ENCODE measurements around the gene PRDM16.

The PRDM16 gene

DNA sequence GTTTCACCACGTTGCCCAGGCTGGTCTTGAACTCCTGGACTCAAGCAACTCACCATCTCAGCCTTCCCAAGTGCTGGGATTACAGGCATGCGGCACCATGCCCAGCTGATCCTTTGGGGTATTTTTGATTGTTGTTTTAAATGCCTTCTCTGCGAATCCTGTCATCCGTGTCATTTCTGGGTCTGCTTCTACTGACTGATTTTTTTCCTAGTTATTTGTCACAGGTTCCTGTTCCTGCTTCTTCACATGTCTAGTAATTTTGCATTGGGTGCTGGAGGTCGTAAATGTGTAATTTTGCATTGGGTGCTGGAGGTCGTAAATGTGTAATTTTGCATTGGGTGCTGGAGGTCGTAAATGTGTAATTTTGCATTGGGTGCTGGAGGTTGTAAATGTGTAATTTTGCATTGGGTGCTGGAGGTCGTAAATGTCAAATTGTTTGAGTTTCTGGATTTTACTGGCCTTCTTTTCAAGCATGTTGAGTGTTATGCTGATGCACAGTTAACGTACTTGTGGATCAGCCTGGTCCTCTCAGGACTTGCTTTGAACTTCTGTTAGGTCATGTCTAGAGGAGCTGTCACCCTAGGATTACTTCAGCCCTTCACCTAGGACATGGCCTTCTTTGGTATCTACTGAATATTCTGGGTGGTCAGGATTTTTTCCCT, 381.3 kb downstream of the PRDM16 start:
- no peak for DNase-seq

DNA sequence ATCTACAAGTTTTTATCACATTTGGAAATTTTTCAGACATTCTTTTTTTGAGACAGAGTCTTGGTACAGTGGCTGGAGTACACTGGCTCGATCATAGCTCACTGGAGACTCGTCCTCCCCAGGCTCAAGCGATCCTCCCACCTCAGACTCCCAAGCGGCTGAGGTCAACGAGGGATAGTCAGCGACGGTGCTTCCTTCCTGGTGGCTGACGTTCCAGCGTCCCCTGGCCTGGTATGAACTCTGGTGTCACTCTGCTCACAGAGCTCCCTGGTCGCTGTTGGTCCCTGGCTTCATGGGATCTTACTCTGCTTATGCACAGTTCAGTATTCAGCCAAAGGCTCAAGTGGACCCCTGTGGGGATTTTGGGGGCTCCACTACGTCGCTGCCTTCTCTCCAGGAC, 382.0 kb downstream of the PRDM16 start:
- no peak for DNase-seq

DNA sequence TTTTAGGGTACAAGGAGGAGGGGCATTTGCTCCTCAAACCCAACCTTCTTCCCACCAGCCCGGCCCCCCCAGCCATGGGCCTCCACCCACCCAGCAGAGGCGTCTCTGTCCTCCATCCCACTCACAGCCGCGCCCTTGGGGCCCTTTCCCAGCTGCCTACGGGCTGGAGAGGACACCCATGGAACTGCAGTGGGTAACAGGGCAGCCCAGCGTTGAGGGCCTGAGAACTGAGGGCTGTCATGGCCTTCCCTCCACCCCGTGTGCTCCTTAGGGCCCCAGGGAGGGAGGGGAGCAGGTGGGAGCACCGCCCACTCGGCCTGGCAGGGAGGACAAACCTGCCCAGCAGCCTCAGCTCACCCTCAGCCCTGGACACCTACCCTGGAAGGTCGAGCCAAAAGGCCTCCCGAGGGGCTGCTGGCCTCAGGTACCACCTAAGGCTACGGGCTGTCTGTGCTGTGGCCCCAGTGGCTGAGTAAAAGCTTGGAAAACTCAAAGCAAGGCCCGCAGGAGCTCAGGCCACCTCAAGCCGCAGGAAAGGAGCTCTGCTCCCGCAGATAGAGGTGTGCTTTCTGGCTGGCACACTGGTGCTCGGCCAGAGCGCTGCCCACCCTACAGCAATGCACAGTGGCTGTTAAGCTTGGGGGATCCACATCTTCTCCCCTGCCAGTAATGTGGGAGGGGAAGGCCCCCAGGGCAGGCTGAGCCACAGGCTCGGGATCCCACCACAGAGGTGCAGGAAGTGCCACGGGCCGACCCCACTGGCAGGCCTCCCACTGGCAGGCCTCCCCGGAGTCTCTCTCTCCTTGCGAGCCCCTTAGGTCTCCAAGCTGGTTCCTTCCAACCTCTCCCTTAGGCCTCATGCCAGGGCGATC, 383.2 kb downstream of the PRDM16 start:
- DNase-seq = no peak

DNA sequence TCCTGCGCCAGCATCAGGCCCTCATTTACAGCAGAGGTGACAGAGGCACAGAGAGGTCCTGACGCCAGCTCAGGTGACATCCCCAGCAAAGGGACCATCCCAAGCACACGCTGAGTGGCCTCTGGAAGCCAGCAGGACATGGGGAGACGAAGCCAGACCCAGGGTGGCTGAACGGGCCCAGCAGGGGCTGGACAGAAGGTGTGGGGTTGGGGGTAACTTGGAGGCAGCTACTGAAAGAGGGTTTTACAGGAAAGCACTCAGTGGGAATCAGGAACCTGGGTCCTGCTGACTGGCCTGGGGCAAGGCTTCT, 383.8 kb downstream of the PRDM16 start:
- no peak for DNase-seq

DNA sequence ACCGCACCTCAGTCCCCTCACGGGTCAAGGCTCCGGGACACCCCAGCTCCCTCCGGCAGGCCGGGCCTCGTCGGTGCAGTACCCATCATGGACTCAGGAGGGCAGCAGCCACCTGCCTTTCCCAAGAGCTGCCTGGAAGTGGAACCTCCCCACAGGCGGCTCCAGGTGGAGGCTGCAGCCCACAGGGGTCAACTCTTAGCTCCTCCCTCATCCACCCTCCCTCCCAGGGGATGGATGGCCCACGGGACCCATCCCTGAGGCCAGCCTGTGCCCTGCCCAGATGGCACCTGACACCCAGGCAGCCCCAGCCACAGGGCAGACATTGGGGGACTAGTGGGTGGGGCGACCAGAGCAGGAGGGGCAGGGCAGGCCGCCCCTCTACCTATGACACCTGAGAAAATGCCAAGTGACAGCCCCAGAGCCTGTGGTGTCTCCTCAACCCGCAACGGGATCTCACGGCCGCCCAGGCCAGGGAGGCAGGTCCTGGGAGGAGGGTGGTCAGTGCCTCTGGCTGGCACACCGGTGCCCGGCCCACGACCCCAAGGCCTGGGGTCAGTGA, 384.3 kb downstream of the PRDM16 start:
- peak; percentile 56 to 61 for DNase-seq

DNA sequence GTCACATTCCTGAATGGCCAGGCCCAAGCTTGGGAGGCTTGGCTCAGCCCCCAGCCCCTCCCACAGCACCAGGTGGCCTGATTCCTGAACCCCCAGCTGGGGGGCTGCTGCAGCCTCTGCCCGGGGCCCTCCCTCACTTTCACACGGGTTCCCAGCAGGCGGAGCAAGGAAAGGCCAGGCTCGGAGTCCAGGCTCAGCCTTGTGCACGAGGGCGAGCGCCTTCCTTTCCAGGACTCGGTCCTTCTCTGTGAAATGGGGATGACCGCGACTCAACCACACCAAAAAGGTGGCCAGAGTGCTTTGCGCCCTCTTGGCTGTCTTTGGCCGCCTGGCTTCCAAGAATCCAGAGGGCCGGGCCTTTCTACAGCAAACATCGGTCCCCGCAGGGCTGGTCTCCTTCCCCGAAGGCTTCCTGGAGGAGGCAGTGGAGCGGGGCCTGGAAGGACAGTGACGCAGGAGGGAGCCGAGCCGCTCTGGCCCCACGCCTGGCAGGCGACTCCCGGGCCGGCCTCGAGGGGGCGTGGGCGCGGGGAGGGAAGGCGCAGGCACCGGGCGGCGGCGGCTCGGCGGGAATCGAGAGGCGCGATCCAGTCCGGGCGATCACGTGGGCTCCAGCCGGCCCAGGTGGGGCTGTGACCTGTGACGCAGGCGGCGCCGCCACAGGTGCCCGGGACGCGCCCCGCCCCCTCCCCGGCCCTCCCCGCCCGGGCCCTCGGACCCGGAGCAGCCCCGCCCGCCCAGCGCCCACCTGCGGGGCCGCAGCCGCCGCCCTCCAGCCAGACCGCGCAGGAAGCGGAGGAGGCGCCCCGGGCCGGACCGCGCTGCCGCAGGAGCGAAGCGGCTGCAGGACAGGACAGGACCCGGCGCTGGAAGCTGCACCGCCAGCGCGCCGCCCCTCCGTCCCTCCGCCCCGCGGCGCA, 385.1 kb downstream of the PRDM16 start, which contains the start of gene ARHGEF16:
Gene ARHGEF16 (plus strand): TSS at position 775 of the 920 bp plus-strand sequence. CDS start 8,420 bp downstream, outside the sequence.
- peak; percentile 78 to 83 for DNase-seq

DNA sequence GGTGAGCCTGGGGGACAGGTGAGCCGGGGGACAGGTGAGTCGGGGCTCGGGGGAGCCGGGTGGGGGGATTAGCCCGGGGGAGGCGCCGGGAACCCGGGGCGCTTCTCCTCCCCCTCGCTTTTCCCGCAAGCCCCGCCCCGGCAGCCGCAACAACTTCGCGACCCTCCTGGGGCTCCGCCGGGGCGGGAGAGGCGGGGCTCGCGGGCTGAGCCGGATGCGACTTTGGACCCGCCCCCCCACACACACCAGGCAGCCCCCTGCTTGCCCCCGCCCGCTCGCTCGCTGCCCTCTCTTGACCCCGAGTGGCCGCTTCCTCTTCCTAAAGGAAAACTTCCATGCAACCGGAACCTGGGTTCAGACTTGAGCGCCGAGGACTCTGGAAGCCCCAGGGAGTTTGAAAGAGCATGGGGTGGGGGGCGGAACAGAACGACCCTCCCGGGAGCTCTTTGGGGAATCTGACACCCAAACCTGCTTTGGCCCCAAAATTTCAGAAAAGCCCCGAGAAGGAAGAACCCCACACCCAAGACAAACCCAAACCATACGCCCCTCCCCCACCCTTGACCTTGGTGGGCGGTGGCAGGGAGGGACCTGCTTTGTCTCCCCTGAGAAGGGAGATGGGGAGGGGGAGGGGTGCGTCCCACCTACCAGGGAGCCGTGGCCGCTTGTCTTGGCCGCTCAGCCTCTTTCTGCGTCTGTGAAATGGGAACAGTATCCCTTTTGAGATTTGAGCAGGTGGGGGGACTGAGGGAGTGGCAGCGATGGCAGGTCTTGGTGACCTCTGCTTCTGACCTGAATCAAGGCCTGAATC, 386.0 kb downstream of the PRDM16 start:
- DNase-seq = peak; percentile 22 to 50

DNA sequence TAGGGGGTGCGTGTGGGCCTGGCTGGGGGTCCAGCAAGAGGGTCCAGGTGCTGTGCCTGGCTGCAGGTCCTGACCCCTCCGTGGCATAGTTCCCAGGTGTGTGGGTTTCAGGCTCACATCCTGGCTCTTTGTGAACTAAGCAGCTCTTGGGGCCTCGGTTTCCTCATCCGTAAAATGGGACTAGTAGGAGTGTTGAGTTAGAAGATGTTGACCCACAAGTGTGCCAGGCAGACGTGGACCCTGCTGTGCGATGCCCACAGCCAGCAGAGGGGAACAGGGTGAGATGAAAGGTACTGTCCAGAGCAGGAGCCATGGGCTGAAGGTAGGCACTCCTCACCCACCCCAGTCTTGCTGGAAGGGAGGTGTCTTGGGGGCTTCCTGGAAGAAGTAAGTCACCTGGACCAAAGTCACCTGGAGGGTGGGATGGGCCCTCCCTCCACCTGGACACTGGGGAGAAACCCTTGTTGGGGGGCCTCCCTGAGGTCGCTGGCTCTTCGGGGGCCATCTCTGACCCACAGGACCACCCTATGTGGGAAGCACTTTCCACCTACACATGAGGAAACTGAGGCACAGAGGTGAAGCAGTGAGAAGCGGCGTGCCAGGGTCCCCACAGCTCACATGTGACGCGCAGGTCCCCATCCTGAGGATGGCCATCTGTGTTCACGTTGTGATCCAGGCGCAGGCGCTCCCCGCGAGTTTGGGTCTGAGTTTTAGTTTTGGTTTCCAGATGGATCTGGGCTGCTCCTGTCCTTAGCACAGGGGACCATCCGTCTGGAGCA, 386.9 kb downstream of the PRDM16 start:
- no peak for DNase-seq

DNA sequence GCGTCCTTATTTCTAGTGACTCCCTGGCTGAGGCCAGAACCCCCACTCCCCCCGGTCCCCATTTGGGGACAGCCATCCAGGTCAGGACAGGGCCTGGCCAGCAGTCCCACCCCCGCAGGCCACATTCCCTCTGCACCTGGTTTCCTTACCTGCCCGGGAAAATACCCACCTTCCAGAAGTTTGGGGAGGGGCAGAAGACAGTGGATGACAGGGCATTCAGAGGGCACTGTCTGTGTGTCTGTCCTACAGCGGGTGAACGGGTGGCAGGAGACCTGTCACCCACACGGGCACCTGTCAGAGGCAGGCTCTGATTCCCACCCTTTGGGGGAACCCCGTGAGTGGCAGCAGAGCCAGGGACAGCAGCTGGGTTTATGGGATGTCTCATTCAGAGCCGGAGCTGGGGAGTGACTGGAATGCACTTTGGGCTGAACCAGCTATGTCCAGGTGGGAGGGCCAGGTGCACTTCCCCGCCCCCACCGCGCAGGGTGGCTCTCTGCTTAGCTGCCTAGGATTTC, 387.5 kb downstream of the PRDM16 start:
- no peak for DNase-seq

DNA sequence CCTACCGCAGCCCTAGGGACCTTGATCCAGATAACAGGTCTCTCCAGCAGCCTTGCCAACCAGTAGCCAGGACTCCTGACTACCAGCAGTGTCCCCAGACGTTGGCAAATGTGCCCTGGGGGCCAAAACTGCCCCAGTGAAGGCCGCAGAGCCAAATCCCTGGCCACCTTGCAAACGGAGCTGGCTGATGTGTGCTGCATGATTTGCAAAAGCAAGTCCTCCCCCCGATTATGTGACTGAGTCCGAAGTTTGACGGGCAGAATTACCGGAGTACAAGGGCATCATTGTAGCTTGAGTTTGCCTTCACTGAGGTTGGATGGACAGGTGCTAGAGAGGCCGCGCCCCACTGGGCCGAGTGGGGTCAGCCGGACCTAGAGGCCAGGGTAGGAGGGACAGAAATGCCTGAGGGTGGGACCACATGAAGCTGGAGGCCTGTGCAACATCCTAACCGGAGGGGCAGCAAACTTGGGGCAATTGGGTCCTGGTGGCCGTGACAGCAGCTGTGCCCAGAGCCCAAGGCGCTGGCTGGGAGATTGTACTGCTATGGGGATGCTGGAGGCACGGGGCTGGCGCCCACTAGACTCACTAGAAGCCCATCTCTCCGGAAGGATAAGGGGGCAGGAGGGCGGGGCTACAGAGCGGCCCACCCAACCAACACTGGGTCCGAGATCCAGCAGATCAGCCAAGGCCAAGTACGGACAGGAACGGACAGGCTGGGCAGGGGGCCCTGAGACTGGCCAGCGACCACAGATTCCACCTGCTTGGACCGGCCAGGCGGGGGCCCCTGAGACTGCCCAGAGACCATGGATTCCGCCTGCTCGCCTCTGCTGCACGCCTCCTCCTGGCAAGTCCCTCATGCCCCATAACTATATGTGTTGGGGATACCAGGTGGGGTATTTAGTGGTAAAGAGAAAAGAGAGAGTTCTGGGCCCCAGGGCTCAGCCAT, 388.2 kb downstream of the PRDM16 start:
- no peak for DNase-seq

DNA sequence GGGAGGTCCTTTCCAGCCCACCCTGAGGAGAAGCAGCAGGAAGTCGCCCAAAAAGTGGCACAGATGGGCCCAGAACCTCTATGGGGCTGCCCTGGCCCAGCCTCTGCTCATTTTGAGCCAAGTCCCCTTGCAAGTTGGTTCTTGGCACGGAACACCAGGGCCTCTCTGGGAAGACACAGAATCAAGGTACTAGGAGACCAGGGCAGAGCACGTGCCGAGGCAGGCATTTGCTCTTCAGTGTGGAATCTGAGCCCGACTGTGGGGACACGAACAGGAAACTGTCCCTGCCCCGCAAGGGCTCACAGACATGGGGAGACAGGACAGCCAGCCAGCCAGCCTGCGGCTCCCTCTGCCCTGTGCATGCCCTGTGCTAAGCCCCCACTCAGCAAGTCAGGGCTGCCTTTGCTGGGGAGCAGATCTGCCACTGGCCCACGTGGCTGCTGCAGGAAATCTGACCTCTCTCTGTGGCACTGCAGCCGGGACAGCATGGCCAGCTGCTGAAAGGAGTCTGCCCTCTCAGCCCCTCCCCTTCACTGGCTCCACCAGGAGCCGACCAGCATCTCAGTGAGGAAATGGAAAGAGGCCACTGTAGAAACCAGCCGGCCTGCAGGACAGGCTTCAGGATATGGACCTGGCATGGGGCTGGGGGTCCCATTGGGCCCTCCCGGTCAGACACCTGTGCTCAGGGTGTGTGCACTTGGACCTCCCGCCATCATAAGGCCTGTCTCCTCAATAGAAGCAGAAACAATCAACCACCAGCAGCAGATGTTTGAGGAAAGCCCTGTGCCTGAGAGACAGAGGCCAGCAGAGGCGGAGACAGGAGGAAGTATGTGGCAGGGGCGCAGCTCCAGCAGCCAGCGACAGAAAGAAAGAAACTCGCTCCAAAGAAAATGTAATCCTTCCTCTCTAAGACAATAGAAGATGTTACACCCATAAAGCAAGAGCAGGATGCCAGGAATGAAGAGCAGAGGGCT, 389.2 kb downstream of the PRDM16 start:
- no peak for DNase-seq

DNA sequence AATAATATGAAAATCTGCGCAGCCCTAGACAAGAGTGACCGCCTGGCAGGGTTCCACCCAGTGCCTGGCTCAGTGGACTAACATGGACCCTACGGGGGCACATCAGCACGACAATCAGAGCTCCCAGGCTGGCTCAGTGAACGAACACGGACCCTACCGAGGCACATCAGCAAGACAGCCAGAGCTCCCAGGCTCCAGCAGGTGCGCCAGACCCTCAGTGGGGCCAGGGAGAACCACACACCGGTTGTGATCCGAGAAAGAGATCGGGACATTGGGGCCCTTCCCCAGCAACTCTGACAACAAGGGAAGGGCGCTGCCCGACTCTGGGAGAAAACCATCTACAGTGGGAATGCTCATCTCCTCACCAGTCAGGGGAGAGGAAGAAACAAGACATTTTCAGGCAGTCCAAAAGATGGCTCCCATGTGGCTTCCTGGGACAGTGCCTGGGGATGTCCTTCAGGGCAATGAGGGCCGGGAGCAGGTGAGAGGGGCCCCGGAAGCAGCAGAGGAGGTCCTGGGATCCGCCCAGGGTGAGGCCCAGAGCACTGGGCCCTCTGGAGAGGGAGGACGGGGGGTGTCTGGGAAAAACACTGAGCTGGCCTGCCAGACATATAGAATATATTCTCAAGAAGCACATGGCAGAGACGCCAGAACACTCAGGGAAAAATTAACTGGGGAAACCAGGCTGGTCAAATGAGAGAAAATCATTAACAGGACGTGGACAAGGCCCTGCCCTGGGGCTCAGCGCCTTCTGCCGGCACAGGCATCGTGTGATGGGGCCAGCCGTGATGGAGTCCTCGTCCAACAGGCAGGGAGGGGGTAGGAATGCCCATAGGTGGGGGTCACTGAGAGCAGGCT, 390.3 kb downstream of the PRDM16 start:
- no peak for DNase-seq

DNA sequence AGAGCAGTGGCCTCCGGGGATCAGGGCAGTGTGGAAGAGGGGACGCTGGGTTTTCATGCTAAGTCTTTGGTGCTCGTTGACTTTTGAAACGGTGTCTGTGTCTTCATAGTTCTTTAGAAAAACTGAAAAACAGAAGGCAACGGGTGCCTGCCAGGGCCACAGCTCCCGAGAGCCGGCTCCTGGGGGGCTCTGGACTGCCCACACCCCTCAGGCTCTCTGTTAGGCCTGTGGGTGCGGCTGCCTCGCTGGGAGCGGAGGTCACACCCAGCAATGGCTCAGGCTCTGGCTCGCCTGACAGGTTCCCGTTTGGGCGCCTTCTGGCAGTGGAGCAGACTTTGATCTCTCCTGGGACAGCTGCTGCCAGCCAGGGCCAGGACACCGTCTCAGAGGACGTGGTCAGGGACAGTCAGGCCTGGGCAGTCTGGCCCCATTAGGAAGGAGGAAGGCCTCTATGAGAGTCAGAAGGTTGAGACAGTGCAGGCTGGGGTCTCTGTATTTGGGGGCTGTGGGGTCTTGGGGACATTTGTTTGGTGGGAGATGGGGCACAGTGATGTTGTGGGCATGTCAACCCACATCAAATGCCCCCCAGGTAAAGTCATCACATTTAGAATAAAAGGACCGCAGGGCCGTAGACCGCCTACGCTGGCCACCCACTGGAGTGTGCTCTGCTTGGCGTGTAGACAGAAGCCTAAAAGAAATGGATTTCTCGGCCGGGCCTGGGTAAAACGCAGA, 391.1 kb downstream of the PRDM16 start:
- DNase-seq = no peak

DNA sequence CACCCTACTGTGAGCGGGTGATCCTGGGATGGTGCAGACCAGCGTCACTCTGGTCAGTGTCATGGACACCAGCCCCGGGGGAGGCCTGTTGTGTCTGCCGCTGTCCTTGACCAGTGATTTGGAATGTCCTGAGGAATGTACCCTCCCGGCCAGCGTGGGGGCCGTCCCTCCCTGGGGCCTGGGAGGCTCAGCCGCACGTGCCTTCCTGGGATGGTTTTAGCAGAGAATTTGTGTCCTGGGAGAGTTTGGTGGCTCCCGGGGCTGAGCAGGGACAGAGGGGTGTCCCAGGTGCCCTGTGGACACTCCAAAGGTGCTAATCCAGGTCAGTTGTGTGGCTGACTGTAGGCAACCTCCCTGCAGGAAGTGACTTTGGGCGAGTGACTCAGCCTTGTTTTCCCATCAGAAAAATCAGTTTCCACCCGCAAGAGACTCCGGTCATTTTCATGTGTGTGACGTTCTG, 391.7 kb downstream of the PRDM16 start:
- DNase-seq = no peak

DNA sequence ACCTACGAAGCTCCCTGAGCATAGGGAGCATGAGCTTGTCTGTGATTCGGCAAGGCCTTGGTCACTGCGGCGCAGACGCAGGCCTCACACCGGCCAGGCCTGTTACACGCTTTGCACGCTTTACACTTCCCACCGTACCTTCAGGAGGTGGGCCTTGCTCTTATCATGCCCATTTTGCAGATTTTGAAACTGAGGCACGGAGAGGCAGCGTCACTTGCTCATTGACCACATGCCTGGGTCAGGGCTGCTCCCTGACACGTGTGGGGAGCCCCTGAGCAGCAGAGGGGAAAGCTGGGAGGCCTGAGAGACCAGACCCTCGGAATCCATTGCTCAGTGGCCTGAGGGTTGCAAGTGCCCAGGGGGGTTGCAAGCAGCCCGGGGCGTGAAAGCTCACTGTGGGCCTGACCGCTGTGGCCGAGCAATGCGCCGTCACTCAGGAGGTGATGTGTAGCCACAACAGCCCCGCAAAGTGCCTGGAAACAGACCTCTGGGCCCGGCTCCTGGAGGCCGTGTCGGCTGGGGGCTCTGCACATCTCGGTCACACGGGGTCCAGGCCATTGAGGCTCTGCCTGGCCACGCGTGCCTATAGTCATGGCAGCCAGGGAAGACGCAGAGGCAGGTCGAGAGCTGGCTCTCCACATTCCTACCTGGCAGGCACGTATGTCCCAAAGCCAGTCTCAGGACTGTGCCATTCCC, 392.4 kb downstream of the PRDM16 start:
- DNase-seq = no peak

DNA sequence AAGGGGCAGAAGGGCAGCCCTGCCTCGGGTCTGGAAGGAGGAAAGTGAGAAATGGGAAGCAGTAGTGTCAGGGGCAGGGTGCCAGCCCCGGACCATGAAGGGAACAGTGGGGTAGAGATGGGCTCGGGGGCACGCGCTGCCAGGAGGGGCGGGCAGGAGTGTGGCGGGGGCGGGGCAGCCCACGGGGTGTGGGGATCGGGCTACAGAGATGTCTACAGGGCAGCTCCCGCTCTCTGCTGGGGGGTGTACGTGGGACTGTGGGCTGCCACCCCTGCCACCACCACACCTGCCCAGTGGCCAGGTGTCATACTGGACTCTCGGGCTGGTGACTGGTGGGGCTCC, 392.9 kb downstream of the PRDM16 start:
- DNase-seq = no peak
